GM13976 (cell line): Measurements from ENCODE around the gene CAPN14.

Source experiments
- DNase-seq: peaks from one replicate; pipeline ENCODE4 v3.0.0; 2012; ENCODE audit warnings: low spot score
- in situ Hi-C: fragments of 300-500 bp; cut with MboI; formaldehyde crosslinking; loops from one replicate; pipeline ENCODE4 v1.12.0; 2022; ENCODE audit warnings: low sequenced_read_pairs, mixed read lengths, inconsistent platforms; ENCODE audit not compliant: unreplicated experiment
- TF ChIP-seq, protein P1 (sequence below): IDR thresholded peaks from 2 replicates; pipeline ENCODE4 v1.5.1; 2012; ENCODE audit warnings: borderline replicate concordance, mild to moderate bottlenecking; ENCODE audit not compliant: insufficient read depth; ENCODE audit errors: extremely low read depth, missing control alignments, control extremely low read depth

CAPN14 gene

GRCh38 chr2:31161637-31162036, 55.7 kb downstream of the CAPN14 start:
- TF ChIP-seq, protein P1, sequence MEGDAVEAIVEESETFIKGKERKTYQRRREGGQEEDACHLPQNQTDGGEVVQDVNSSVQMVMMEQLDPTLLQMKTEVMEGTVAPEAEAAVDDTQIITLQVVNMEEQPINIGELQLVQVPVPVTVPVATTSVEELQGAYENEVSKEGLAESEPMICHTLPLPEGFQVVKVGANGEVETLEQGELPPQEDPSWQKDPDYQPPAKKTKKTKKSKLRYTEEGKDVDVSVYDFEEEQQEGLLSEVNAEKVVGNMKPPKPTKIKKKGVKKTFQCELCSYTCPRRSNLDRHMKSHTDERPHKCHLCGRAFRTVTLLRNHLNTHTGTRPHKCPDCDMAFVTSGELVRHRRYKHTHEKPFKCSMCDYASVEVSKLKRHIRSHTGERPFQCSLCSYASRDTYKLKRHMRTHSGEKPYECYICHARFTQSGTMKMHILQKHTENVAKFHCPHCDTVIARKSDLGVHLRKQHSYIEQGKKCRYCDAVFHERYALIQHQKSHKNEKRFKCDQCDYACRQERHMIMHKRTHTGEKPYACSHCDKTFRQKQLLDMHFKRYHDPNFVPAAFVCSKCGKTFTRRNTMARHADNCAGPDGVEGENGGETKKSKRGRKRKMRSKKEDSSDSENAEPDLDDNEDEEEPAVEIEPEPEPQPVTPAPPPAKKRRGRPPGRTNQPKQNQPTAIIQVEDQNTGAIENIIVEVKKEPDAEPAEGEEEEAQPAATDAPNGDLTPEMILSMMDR, result no peak
- in situ Hi-C loops, result no loop called here
- no peak for DNase-seq

- no peak for DNase-seq
- in situ Hi-C loops, result no loop called here
- TF ChIP-seq, protein P1, result no peak
Measured at GRCh38 chr2:31151501-31151900, 65.8 kb downstream of the CAPN14 start.

- in situ Hi-C loops, result no loop called here
- TF ChIP-seq, protein P1, result no peak
- no peak for DNase-seq
Measured at GRCh38 chr2:31150120-31150670, 67.1 kb downstream of the CAPN14 start.

- DNase-seq, result no peak
- TF ChIP-seq, protein P1, result no peak
- in situ Hi-C loops, result no loop called here
Measured at GRCh38 chr2:31148514-31148913, 68.8 kb downstream of the CAPN14 start.

- DNase-seq, result no peak
- TF ChIP-seq, protein P1, result no peak
- in situ Hi-C loops, result no loop called here
Measured at GRCh38 chr2:31147645-31148044, 69.7 kb downstream of the CAPN14 start.

GRCh38 chr2:31142110-31142509, 75.2 kb downstream of the CAPN14 start:
- in situ Hi-C loops, result no loop called here
- TF ChIP-seq, protein P1, result no peak
- DNase-seq, result no peak
